Measurements from ENCODE around the gene EGFR. TPM values are rescaled to one million over a fixed set of nuclear protein-coding genes. Genes with fewer than 3 reads are reported as not detected.

The EGFR gene
- total RNA-seq, 2 experiments from 2014 or later = not detected

- DNase-seq = no peak
- CTCF ChIA-PET = no interaction called here
- no peak overlapping the region for H3K4me3 Mint-ChIP-seq
- H3K27me3 Mint-ChIP-seq = peaks cover 35% of the 10 kb centered on the region
- no peaks in the 10 kb centered on the region for H3K4me1 Mint-ChIP-seq
- H3K9me3 Mint-ChIP-seq = no peaks in the 10 kb centered on the region
- POLR2A ChIA-PET = no interaction called here
- H3K27ac Mint-ChIP-seq = no peak overlapping the region
- H3K36me3 Mint-ChIP-seq (ENCODE audit: low read depth) = no peaks in the 10 kb centered on the region
These were observed 85.3 kb downstream of the EGFR start for GRCh38 chr7:55104123-55104522.

GRCh38 chr7:55104712-55105433 is 86.1 kb downstream of the EGFR start:
- CTCF ChIA-PET = no interaction called here
- no peak overlapping the region for H3K27ac Mint-ChIP-seq
- H3K27me3 Mint-ChIP-seq = peaks cover 35% of the 10 kb centered on the region
- no peaks in the 10 kb centered on the region for H3K4me1 Mint-ChIP-seq
- no peak overlapping the region for H3K4me3 Mint-ChIP-seq
- POLR2A ChIA-PET = no interaction called here
- DNase-seq = no peak
- H3K9me3 Mint-ChIP-seq = no peaks in the 10 kb centered on the region
- H3K36me3 Mint-ChIP-seq (ENCODE audit: low read depth) = no peaks in the 10 kb centered on the region

- CTCF ChIA-PET = no interaction called here
These were observed 87.1 kb downstream of the EGFR start for GRCh38 chr7:55105952-55106351.

DNA sequence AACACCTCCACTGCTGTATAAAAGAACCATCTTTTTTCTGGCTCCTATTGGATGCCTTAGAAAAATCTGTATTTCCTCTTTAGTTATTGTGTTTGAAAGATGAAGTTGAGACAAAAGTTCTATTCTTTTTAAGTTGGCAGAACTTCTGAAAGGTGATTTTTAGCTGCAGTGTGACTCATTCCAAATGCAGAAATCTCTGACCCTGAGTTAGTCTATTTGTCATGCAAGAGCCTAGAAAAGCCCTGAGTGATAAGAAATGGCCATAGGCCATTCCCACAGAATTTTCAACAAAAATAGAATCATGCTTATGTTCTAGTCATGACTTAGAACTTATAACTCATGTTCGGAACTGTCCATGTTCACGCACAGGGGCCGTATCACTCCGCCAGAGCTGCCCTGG is 89.1 kb downstream of the EGFR start:
- no peak for DNase-seq
- Mint-ChIP-seq H3K4me3 (no peak overlapping the region), H3K4me1 (no peaks in the 10 kb centered on the region), H3K36me3 (ENCODE audit: low read depth) (no peaks in the 10 kb centered on the region), H3K27ac (no peak overlapping the region), H3K27me3 (peaks cover 21% of the 10 kb centered on the region), H3K9me3 (no peaks in the 10 kb centered on the region)
- ChIA-PET POLR2A (no interaction called here), CTCF (no interaction called here)

More at GRCh38 chr7:55105952-55106351, 87.1 kb downstream of the EGFR start:
- H3K4me3 Mint-ChIP-seq = no peak overlapping the region
- POLR2A ChIA-PET = no interaction called here
- H3K27me3 Mint-ChIP-seq = peaks cover 32% of the 10 kb centered on the region
- H3K36me3 Mint-ChIP-seq (ENCODE audit: low read depth) = no peaks in the 10 kb centered on the region
- no peaks in the 10 kb centered on the region for H3K9me3 Mint-ChIP-seq
- H3K4me1 Mint-ChIP-seq = no peaks in the 10 kb centered on the region
- no peak for DNase-seq
- H3K27ac Mint-ChIP-seq = no peak overlapping the region

DNA sequence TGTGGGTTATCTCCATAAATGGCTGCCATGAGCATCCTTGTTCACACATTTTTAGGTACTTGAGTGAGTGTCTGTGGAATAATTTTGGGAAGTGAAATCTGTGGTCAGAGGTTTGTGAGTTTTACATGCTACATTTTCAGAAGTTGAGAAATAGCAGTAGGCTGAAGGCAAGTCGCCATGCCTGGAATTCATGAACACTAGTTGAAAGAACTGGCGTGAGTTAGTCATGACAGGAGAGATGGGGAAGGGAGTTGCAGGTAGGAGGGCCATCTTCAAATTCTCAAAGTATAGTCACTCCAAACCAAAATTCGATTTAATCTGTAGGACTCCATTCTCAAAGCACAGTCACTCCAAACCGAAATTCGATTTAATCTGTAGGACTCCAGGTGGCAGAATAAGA is 89.6 kb downstream of the EGFR start:
- ChIA-PET POLR2A (no interaction called here), CTCF (no interaction called here)
- no peaks in the 10 kb centered on the region for H3K9me3 Mint-ChIP-seq
- H3K4me3 Mint-ChIP-seq = no peak overlapping the region
- H3K27me3 Mint-ChIP-seq = peaks cover 22% of the 10 kb centered on the region
- DNase-seq = no peak
- H3K27ac Mint-ChIP-seq = no peak overlapping the region
- H3K4me1 Mint-ChIP-seq = no peaks in the 10 kb centered on the region
- no peaks in the 10 kb centered on the region for H3K36me3 Mint-ChIP-seq (ENCODE audit: low read depth)

DNA sequence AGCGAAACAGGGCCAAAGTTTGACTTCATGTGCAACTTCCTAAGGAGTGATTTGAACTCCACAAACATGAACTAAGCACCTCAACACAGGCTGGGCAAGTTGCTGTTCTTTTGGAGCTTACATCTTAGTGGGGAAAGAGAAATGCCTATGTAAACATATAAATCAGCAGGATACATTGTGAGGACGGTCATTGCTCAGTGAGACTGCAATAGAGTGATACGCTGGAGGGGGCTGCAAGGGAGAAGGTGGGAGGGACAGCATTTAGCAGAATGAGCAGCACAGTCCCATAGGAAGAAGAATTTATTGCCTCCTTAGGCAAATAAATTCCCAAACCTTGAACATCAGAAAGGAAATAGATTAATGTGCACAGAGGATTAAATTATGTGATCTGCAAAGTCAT is 90.0 kb downstream of the EGFR start:
- no peaks in the 10 kb centered on the region for H3K36me3 Mint-ChIP-seq (ENCODE audit: low read depth)
- ChIA-PET CTCF (no interaction called here), POLR2A (no interaction called here)
- H3K27me3 Mint-ChIP-seq = peaks cover 23% of the 10 kb centered on the region
- no peak overlapping the region for H3K27ac Mint-ChIP-seq
- H3K4me3 Mint-ChIP-seq = no peak overlapping the region
- DNase-seq = no peak
- H3K9me3 Mint-ChIP-seq = no peaks in the 10 kb centered on the region
- H3K4me1 Mint-ChIP-seq = no peaks in the 10 kb centered on the region

DNA sequence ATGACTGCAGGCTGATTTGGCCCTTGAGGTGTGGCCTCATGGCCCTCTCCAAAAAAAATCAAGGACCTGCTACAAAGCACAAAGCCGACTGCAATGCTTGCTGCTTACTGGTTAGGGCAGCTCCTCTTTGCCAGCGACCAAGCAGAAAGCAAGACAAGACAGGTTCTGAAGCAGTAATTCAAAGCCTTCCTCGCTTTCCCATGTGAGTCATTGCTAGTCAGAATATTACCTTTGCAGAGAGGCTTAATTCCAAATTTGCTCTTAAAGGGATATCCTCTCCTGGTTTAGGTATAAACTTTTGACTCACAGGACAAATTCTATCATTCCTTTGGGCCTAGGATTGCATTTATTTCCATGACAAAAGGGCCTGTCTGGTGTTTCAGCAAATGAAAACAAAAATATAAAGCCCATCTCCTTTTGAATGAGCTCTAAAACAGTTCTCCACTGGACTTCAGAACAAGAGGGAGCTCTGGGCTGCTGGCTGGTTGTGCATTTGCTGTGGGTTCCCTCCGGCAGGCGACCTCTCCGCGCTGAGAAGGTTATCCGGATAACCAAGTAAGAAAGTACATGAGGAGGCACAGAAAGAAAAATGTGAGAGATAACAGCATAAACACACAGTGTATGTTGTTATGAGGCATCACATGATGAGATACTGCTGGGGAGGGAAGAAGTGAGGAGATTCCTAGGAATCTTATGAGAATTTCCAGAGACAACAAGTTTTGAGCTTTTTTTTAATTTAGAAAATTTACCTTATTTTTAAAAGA is 90.8 kb downstream of the EGFR start:
- H3K4me1 Mint-ChIP-seq = no peaks in the 10 kb centered on the region
- H3K27ac Mint-ChIP-seq = no peak overlapping the region
- ChIA-PET CTCF (no interaction called here), POLR2A (no interaction called here)
- DNase-seq = no peak
- H3K27me3 Mint-ChIP-seq = peaks cover 20% of the 10 kb centered on the region
- H3K9me3 Mint-ChIP-seq = no peaks in the 10 kb centered on the region
- H3K4me3 Mint-ChIP-seq = no peak overlapping the region
- H3K36me3 Mint-ChIP-seq (ENCODE audit: low read depth) = no peaks in the 10 kb centered on the region

GRCh38 chr7:55110282-55110992 is 91.6 kb downstream of the EGFR start:
- Mint-ChIP-seq H3K9me3 (no peaks in the 10 kb centered on the region), H3K27me3 (peaks cover 12% of the 10 kb centered on the region), H3K4me3 (no peak overlapping the region), H3K27ac (no peak overlapping the region), H3K4me1 (no peaks in the 10 kb centered on the region), H3K36me3 (ENCODE audit: low read depth) (no peaks in the 10 kb centered on the region)
- ChIA-PET CTCF (no interaction called here), POLR2A (no interaction called here)
- no peak for DNase-seq

- ChIA-PET POLR2A (no interaction called here), CTCF (no interaction called here)
- Mint-ChIP-seq H3K27ac (no peak overlapping the region), H3K4me3 (no peak overlapping the region), H3K4me1 (no peaks in the 10 kb centered on the region), H3K27me3 (peaks cover 11% of the 10 kb centered on the region), H3K36me3 (ENCODE audit: low read depth) (no peaks in the 10 kb centered on the region), H3K9me3 (no peaks in the 10 kb centered on the region)
- DNase-seq = no peak
These were observed 92.2 kb downstream of the EGFR start for GRCh38 chr7:55110993-55111361.

DNA sequence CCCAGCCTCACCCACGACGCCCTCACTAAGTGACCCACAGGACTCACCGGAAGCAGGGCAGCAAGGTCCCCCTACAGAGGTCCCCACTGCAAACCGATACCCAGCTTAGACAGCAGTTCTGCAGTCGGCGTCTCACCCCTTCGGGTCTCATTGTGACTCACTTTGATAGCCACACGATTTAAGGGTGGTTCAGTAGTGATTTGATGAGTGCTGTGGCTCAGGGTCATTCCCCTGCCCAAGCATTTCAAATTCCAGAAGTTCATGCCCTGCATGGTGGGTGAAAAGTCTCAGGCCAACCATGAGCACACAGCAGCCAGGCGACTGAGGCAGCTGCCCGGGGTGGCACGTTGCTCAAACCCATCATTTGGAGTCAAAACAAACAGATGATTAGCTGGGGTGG is 93.2 kb downstream of the EGFR start:
- ChIA-PET POLR2A (no interaction called here), CTCF (no interaction called here)
- Mint-ChIP-seq H3K27ac (no peak overlapping the region), H3K9me3 (no peaks in the 10 kb centered on the region), H3K36me3 (ENCODE audit: low read depth) (no peaks in the 10 kb centered on the region), H3K27me3 (peaks cover 11% of the 10 kb centered on the region), H3K4me1 (no peaks in the 10 kb centered on the region), H3K4me3 (no peak overlapping the region)
- no peak for DNase-seq

- Mint-ChIP-seq H3K9me3 (no peaks in the 10 kb centered on the region), H3K4me1 (no peaks in the 10 kb centered on the region), H3K27ac (no peak overlapping the region), H3K27me3 (peaks cover 2% of the 10 kb centered on the region), H3K36me3 (ENCODE audit: low read depth) (no peaks in the 10 kb centered on the region), H3K4me3 (no peak overlapping the region)
- ChIA-PET POLR2A (no interaction called here), CTCF (no interaction called here)
- no peak for DNase-seq
These were observed 95.1 kb downstream of the EGFR start for GRCh38 chr7:55113760-55114540.

- Mint-ChIP-seq H3K27me3 (peaks cover 2% of the 10 kb centered on the region), H3K27ac (no peak overlapping the region), H3K9me3 (no peaks in the 10 kb centered on the region), H3K4me1 (no peaks in the 10 kb centered on the region), H3K4me3 (no peak overlapping the region), H3K36me3 (ENCODE audit: low read depth) (no peaks in the 10 kb centered on the region)
- ChIA-PET POLR2A (no interaction called here), CTCF (no interaction called here)
- no peak for DNase-seq
These were observed 98.5 kb downstream of the EGFR start for GRCh38 chr7:55117286-55117685.

GRCh38 chr7:55118426-55118825 is 99.6 kb downstream of the EGFR start:
- Mint-ChIP-seq H3K27ac (no peak overlapping the region), H3K4me3 (no peak overlapping the region), H3K9me3 (no peaks in the 10 kb centered on the region), H3K36me3 (ENCODE audit: low read depth) (no peaks in the 10 kb centered on the region), H3K4me1 (no peaks in the 10 kb centered on the region), H3K27me3 (peaks cover 5% of the 10 kb centered on the region)
- ChIA-PET CTCF (no interaction called here), POLR2A (no interaction called here)
- no peak for DNase-seq

Data from activated CD4-positive, alpha-beta memory T cell treated with anti-CD3 and anti-CD28 coated beads, Interleukin-2, amount 10 ng/mL, durations not matched to agents 7 days and 5 days (primary cell).